Keratinocyte (primary cell): ENCODE results near the gene TACR1. TPM values are rescaled to one million over a fixed set of nuclear protein-coding genes. Genes with fewer than 3 reads are reported as not detected.

Experiments
- DNase-seq: peaks from one replicate; pipeline ENCODE4 v3.0.0-alpha.2; 2011; ENCODE audit warnings: low read depth, missing footprints, low spot score
- FAIRE-seq: peaks from 2 replicates; lab custom pipeline; 2011; peaks lifted over from hg19 to GRCh38; lab: Jason Lieb, UNC
- H2AFZ ChIP-seq: 2 replicates; pipeline ENCODE4 v1.6.0; 2012; ENCODE audit warnings: low read length, control low read depth, inconsistent platforms; ENCODE audit not compliant: control insufficient read depth
- H3K27ac ChIP-seq: 2 replicates; pipeline ENCODE4 v1.5.1; 2011; ENCODE audit warnings: low read length; ENCODE audit not compliant: control insufficient read depth, insufficient read depth
- H3K27me3 ChIP-seq: 3 replicates; pipeline ENCODE4 v1.6.0; 2011; ENCODE audit warnings: low read length; ENCODE audit not compliant: control insufficient read depth, insufficient read depth; ENCODE audit errors: extremely low read depth
- H3K36me3 ChIP-seq, 2 experiments: 2 replicates in 1 of 2; 3 replicates in 1 of 2; pipeline ENCODE4 v1.5.1; 2011; ENCODE audit warnings: low read length in 2 of 2, mild to moderate bottlenecking in 1 of 2; ENCODE audit not compliant: control insufficient read depth in 2 of 2, insufficient read depth in 2 of 2; ENCODE audit errors: extremely low read depth in 1 of 2
- H3K4me1 ChIP-seq: 3 replicates; pipeline ENCODE4 v1.5.1; 2011; ENCODE audit warnings: low read length; ENCODE audit not compliant: control insufficient read depth, insufficient read depth; ENCODE audit errors: extremely low read depth
- H3K4me2 ChIP-seq: 3 replicates; pipeline ENCODE4 v1.6.0; 2011; ENCODE audit warnings: low read depth, low read length; ENCODE audit not compliant: control insufficient read depth, insufficient read depth; ENCODE audit errors: extremely low read depth
- H3K4me3 ChIP-seq, 3 experiments: fragments of 200-600 bp in 1 of 3; sonication (generic) in 1 of 3; 2 replicates in 2 of 3; 3 replicates in 1 of 3; pipeline ENCODE4 v1.5.1; 2011 to 2016; ENCODE audit warnings: low read length in 3 of 3, mild to moderate bottlenecking in 3 of 3, control low read depth in 2 of 3, inconsistent platforms in 1 of 3, low read depth in 1 of 3, mixed read lengths in 1 of 3, mixed run types in 1 of 3, moderate library complexity in 1 of 3; ENCODE audit not compliant: control insufficient read depth in 2 of 3, insufficient read depth in 2 of 3; ENCODE audit errors: extremely low read depth in 1 of 3
- H3K79me2 ChIP-seq: 2 replicates; pipeline ENCODE4 v1.6.0; 2012; ENCODE audit warnings: low read length; ENCODE audit not compliant: control insufficient read depth, insufficient read depth
- H3K9ac ChIP-seq: 3 replicates; pipeline ENCODE4 v1.6.0; 2011; ENCODE audit warnings: low read length; ENCODE audit not compliant: control insufficient read depth, insufficient read depth; ENCODE audit errors: extremely low read depth
- H3K9me1 ChIP-seq: 3 replicates; pipeline ENCODE4 v1.6.0; 2011; ENCODE audit warnings: low read length; ENCODE audit not compliant: control insufficient read depth, insufficient read depth; ENCODE audit errors: extremely low read depth
- H3K9me3 ChIP-seq: 2 replicates; pipeline ENCODE4 v1.5.1; 2012; ENCODE audit warnings: low read depth, low read length; ENCODE audit not compliant: control insufficient read depth
- H4K20me1 ChIP-seq: 3 replicates; pipeline ENCODE4 v1.6.0; 2011; ENCODE audit warnings: low read length; ENCODE audit not compliant: control insufficient read depth, insufficient read depth; ENCODE audit errors: extremely low read depth
- CTCF ChIP-seq, 3 experiments: IDR thresholded peaks in 1 of 3; conservative IDR thresholded peaks in 1 of 3; optimal IDR thresholded peaks in 1 of 3; 2 replicates in 2 of 3; 3 replicates in 1 of 3; pipeline versions ENCODE3 to v1.5.1; 2011; ENCODE audit warnings: low read length in 3 of 3, mild to moderate bottlenecking in 3 of 3, moderate library complexity in 2 of 3, control low read depth in 1 of 3, inconsistent platforms in 1 of 3; ENCODE audit not compliant: insufficient read depth in 2 of 3; ENCODE audit errors: extremely low read depth in 1 of 3
- EZH2 ChIP-seq: IDR thresholded peaks from one replicate; pipeline ENCODE4 v1.6.1; 2012; ENCODE audit warnings: inconsistent platforms, mild to moderate bottlenecking, low read length, moderate library complexity
- dilution Hi-C: fragments of 300-500 bp; cut with MboI; formaldehyde crosslinking; loops from one replicate; pipeline ENCODE4 v1.7.0; 2020; ENCODE audit warnings: low sequenced_read_pairs; ENCODE audit not compliant: extremely low pct_ligation_motif_present
- polyA plus RNA-seq, 5 experiments: library from polyadenylated mRNA; depleted of rRNA in 3 of 5; stranded (reverse) in 3 of 5; stranded (forward) in 1 of 5; unstranded in 1 of 5; fragments of >200 nt; gene quantifications; 1 replicate in 1 of 5; 2 replicates in 3 of 5; 3 replicates in 1 of 5; pipeline versions ENCODE4 v1.2.1 to v1.2.3, GENCODE V29; 2011 to 2012; ENCODE audit warnings: missing spikeins in 2 of 5, low read depth in 1 of 5, low replicate concordance in 1 of 5

Gene TACR1
- polyA plus RNA-seq, 1 donor (not counting 4 experiments of a cell fraction or from before 2014, with no cell fraction given), result not detected

- FAIRE-seq (no peak), DNase-seq (no peak)
- TF ChIP-seq EZH2 (no peak), CTCF (optimal IDR thresholded peaks at IDR 0.05 in 1 of 3, IDR thresholded peaks at IDR 0.05 in 1 of 3, conservative IDR thresholded peaks at IDR 0.05 in 1 of 3; ENCODE audit: extremely low read depth in 1 of 3, insufficient read depth in 2 of 3, low read length in 3 of 3) (no peak)
- Histone ChIP-seq H2AFZ (no peak overlapping the region), H3K36me3 (no peaks in the 10 kb centered on the region), H3K79me2 (no peaks in the 10 kb centered on the region), H3K27me3 (peaks cover 7% of the 10 kb centered on the region), H4K20me1 (no peaks in the 10 kb centered on the region), H3K27ac (no peak overlapping the region), H3K4me3 (no peak overlapping the region), H3K9me3 (no peaks in the 10 kb centered on the region), H3K9ac (no peak overlapping the region), H3K4me2 (no peak overlapping the region), H3K9me1 (no peaks in the 10 kb centered on the region), H3K4me1 (no peaks in the 10 kb centered on the region)
- dilution Hi-C loops, result no loop called here
These were observed 24.3 kb downstream of the TACR1 start for GRCh38 chr2:75174981-75175380.

GRCh38 chr2:75174519-75174918, 24.8 kb downstream of the TACR1 start:
- dilution Hi-C loops, result no loop called here
- FAIRE-seq, result no peak

More at GRCh38 chr2:75174519-75174918, 24.8 kb downstream of the TACR1 start:
- TF ChIP-seq CTCF (optimal IDR thresholded peaks at IDR 0.05 in 1 of 3, IDR thresholded peaks at IDR 0.05 in 1 of 3, conservative IDR thresholded peaks at IDR 0.05 in 1 of 3; ENCODE audit: extremely low read depth in 1 of 3, insufficient read depth in 2 of 3, low read length in 3 of 3) (no peak), EZH2 (no peak)
- H3K79me2 ChIP-seq, result no peaks in the 10 kb centered on the region
- no peaks in the 10 kb centered on the region for H3K4me1 ChIP-seq
- DNase-seq, result no peak
- no peak overlapping the region for H2AFZ ChIP-seq
- no peak overlapping the region for H3K4me2 ChIP-seq
- H3K9ac ChIP-seq, result no peak overlapping the region
- no peak overlapping the region for H3K27ac ChIP-seq
- no peaks in the 10 kb centered on the region for H4K20me1 ChIP-seq
- no peak overlapping the region for H3K4me3 ChIP-seq
- H3K27me3 ChIP-seq, result peaks cover 7% of the 10 kb centered on the region
- H3K36me3 ChIP-seq, result no peaks in the 10 kb centered on the region
- H3K9me3 ChIP-seq, result no peaks in the 10 kb centered on the region
- no peaks in the 10 kb centered on the region for H3K9me1 ChIP-seq
